Central memory CD8-positive, alpha-beta T cell (primary cell): ENCODE data around the gene AFF1.

Source experiments
- ATAC-seq: fragments of 150-1000 bp; cut with Tn5 transposase; replicated peaks from 2 replicates; pipeline ENCODE4 v1.10.0; 2022; ENCODE audit warnings: mild to moderate bottlenecking, moderate FRiP score, moderate number of reproducible peaks; ENCODE audit not compliant: poor library complexity, severe bottlenecking; ENCODE audit errors: extremely low read depth
- DNase-seq, 2 donors: peaks; one replicate each; pipeline ENCODE4 v3.0.0; 2021; ENCODE audit warnings: low spot score in 2 of 2
- H3K27ac Mint-ChIP-seq: one replicate; pipeline ENCODE4 v1.8.0; 2022; ENCODE audit warnings: low read depth, mild to moderate bottlenecking, moderate library complexity, mixed read lengths
- H3K27me3 Mint-ChIP-seq: one replicate; pipeline ENCODE4 v1.8.0; 2022; ENCODE audit warnings: mixed read lengths
- H3K36me3 Mint-ChIP-seq: one replicate; pipeline ENCODE4 v1.8.0; 2022; ENCODE audit warnings: mild to moderate bottlenecking, moderate library complexity, mixed read lengths; ENCODE audit not compliant: insufficient read depth
- H3K4me1 Mint-ChIP-seq: one replicate; pipeline ENCODE4 v1.8.0; 2022; ENCODE audit warnings: mixed read lengths
- H3K4me3 Mint-ChIP-seq: one replicate; pipeline ENCODE4 v1.8.0; 2022; ENCODE audit warnings: mild to moderate bottlenecking, moderate library complexity, mixed read lengths
- H3K9me3 Mint-ChIP-seq: one replicate; pipeline ENCODE4 v1.8.0; 2022; ENCODE audit warnings: mixed read lengths

AFF1 gene, protein sequence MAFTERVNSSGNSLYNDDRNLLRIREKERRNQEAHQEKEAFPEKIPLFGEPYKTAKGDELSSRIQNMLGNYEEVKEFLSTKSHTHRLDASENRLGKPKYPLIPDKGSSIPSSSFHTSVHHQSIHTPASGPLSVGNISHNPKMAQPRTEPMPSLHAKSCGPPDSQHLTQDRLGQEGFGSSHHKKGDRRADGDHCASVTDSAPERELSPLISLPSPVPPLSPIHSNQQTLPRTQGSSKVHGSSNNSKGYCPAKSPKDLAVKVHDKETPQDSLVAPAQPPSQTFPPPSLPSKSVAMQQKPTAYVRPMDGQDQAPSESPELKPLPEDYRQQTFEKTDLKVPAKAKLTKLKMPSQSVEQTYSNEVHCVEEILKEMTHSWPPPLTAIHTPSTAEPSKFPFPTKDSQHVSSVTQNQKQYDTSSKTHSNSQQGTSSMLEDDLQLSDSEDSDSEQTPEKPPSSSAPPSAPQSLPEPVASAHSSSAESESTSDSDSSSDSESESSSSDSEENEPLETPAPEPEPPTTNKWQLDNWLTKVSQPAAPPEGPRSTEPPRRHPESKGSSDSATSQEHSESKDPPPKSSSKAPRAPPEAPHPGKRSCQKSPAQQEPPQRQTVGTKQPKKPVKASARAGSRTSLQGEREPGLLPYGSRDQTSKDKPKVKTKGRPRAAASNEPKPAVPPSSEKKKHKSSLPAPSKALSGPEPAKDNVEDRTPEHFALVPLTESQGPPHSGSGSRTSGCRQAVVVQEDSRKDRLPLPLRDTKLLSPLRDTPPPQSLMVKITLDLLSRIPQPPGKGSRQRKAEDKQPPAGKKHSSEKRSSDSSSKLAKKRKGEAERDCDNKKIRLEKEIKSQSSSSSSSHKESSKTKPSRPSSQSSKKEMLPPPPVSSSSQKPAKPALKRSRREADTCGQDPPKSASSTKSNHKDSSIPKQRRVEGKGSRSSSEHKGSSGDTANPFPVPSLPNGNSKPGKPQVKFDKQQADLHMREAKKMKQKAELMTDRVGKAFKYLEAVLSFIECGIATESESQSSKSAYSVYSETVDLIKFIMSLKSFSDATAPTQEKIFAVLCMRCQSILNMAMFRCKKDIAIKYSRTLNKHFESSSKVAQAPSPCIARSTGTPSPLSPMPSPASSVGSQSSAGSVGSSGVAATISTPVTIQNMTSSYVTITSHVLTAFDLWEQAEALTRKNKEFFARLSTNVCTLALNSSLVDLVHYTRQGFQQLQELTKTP

DNA sequence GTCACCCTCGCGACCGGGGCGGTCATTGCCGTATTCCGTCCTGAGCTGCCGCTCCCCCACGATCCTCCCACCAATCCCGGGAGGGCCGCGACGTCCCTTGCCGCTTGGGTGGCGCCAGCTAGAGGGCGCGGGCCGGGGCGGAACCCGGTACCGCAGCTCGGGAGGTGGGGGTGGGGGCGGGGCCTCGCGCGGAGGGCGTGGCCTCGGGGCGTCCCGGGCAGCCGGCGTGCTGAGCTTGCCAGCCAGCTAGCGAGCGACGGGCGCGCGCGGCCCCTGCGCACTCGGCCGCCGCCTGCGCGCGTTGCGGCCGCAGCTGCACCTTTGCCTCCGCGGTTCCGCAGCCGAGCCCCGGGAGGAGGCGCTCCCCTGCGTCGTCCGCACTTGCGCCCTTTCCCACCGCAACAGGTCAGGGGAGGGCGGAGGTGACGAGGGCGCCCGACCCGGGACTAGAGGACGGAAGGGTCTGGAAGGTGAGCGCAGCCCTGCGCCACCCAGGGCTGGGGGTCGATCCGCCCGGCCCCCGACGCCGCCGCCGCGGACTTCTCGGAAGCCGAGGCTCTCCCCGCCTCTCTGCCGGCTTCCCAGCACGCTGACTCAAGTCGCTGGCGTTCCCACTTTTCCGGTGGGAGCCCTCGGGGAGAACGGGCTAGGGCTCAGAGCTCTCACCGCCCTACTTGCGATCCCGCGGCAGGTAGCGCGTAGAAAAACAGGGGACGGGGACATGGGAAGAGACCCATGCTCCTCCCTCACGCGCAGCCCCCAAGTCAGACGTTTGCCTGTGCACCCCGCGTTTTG, at the start of gene AFF1:
Gene AFF1, plus strand, starts transcription at position 241 of the 795 bp plus-strand sequence. CDS start 13,523 bp downstream, outside the sequence.
- H3K36me3 Mint-ChIP-seq, result peaks cover 7% of the 10 kb centered on the region
- no peaks in the 10 kb centered on the region for H3K9me3 Mint-ChIP-seq

DNA sequence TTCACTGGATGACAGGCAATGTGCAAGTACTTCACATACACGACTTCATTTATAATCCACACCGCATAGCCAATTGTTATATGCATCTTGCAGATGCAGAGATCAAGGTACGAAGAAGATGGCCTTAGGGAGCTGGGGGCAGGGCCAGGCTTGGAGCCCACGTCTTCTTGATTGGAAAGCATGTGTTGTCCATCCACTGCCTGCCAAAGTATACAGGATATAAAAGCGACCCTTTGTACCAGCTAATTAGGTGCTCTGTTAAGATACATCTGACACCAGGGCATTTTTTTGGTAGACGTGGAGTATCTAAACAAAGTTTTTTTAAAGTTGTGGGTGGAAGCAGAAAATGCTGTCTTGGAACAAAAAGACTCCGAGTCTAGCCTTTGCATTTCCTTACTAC, 44.0 kb upstream of the AFF1 start:
- DNase-seq (no peak), ATAC-seq (no peak)
- Mint-ChIP-seq H3K4me1 (no peaks in the 10 kb centered on the region), H3K27ac (no peak overlapping the region), H3K27me3 (peaks cover 41% of the 10 kb centered on the region), H3K9me3 (no peaks in the 10 kb centered on the region), H3K4me3 (peak overlapping the region; percentile 66), H3K36me3 (peaks cover 2% of the 10 kb centered on the region)

More for the DNA sequence above, at the start of gene AFF1:
- peaks cover 48% of the 10 kb centered on the region for H3K4me1 Mint-ChIP-seq
- peak; percentile 72 for ATAC-seq
- peak; percentile 76 to 78 for DNase-seq
- H3K4me3 Mint-ChIP-seq, result peak within 1 kb of the TSS; percentile 84
- no peaks in the 10 kb centered on the region for H3K27me3 Mint-ChIP-seq
- peak within 1 kb of the TSS; percentile 89 for H3K27ac Mint-ChIP-seq

DNA sequence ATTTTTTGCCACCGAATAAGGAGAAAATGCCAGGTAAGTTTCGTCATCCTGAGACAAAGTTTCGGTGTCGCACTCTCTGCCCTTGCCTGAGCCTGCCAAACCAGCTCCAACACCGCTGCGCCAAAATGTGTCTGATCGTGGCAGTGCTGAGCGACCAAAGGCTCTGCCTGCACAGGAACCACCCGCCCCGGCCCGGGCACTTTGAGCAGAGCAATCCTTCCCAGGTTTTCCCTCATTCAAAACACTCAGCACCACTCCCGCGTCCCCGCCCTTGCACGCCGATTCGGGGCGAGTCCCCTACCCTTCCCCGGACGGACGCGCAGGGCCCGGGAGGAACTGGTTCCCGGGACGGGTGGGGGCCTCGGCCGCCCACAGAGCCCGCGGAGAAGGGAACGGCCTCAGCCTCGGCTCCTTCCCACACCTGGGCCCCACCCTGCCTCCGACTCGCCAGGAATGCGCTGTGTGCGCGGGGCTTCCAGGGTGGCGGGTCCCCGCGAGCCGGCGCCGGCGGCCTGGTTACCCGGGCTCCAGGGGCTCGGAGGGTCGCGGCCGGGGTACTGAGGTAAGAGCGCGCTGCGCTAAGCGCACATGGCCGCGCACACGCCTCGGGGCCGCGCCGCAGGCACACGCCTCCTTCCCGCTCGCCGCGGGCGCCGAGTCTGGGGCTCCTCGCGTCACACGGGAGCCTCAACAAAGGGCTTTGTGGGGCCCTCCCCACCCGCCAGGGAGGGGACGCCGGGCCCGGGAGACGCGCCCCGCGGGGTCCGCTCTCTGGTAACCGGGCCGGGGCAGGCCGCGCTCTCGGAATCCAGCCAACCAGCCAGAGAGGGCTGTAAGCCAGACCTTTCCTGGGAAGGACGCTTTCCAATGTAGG, 42.8 kb upstream of the AFF1 start, which contains the start of gene C4orf36:
Gene C4orf36, minus strand, starts transcription at position 661 of the 874 bp plus-strand sequence. CDS start 902 bp downstream, outside the sequence.
- Mint-ChIP-seq H3K36me3 (peaks cover 2% of the 10 kb centered on the region), H3K27me3 (peaks cover 41% of the 10 kb centered on the region), H3K4me1 (no peaks in the 10 kb centered on the region), H3K4me3 (peak within 1 kb of the TSS; percentile 66), H3K9me3 (no peaks in the 10 kb centered on the region), H3K27ac (no peak within 1 kb of the TSS)
- no peak for DNase-seq
- peak; percentile 35 for ATAC-seq

DNA sequence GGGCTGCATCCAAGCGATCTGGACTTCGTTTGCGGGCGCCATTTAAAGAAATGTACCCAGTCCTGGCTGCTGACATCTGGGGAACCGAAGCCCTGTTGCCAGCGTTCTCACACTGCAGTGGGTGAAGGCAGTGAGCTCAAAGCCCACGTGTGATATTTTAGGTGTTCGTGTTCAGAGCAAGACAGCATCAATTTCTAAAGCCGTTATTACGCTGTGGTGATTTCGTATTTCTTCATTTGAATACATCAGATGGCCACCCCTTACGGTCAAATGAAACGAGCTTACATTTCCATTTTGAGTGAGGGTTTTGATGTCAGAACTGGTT, 42.2 kb upstream of the AFF1 start:
- Mint-ChIP-seq H3K27me3 (peaks cover 41% of the 10 kb centered on the region), H3K9me3 (no peaks in the 10 kb centered on the region), H3K4me3 (peak overlapping the region; percentile 66), H3K36me3 (peaks cover 2% of the 10 kb centered on the region), H3K27ac (no peak overlapping the region), H3K4me1 (no peaks in the 10 kb centered on the region)
- ATAC-seq (no peak), DNase-seq (no peak)

DNA sequence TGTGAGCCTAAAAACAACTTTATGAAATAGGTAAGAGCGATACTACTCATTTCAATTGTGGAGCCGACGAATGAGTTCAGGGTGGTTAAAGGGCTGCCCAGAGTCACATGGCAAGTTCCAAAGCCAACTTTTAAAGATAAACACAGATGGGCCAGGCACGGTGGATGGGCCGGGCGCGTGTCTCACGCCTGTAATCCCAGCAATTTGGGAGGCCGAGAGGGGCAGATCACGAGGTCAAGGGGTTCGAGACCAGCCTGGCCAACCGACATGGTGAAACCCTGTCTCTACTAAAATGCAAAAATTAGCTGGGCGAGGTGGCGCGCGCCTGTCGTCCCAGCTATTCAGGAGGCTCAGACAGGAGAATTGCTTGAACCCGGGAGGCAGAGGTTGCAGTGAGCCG, 41.7 kb upstream of the AFF1 start:
- Mint-ChIP-seq H3K27me3 (peaks cover 41% of the 10 kb centered on the region), H3K4me3 (peak overlapping the region; percentile 66), H3K4me1 (no peaks in the 10 kb centered on the region), H3K27ac (no peak overlapping the region), H3K9me3 (no peaks in the 10 kb centered on the region), H3K36me3 (peaks cover 2% of the 10 kb centered on the region)
- DNase-seq, result no peak
- ATAC-seq, result no peak

DNA sequence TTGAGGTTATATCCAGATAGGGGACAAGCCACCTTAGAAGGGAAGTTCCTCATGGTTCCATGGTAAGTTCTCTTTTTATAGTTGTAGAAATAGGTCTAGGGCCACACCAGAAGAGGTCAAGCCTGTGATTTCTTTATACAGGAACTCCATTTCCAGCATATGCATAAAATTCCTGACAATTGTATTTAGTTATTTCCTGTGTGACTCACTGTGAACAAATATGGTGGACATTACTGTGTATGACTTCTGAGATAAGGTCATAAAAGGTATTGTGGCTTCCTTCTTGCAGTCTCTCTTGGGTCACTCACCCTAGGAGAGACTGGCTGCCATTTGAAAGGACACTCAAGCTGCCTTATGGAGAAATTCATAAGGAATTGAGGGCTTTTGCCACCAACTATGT, 40.4 kb upstream of the AFF1 start:
- H3K4me1 Mint-ChIP-seq, result no peaks in the 10 kb centered on the region
- H3K36me3 Mint-ChIP-seq, result peaks cover 2% of the 10 kb centered on the region
- H3K9me3 Mint-ChIP-seq, result no peaks in the 10 kb centered on the region
- H3K27ac Mint-ChIP-seq, result no peak overlapping the region
- no peak for ATAC-seq
- DNase-seq, result no peak
- H3K27me3 Mint-ChIP-seq, result peaks cover 33% of the 10 kb centered on the region
- H3K4me3 Mint-ChIP-seq, result no peak overlapping the region

DNA sequence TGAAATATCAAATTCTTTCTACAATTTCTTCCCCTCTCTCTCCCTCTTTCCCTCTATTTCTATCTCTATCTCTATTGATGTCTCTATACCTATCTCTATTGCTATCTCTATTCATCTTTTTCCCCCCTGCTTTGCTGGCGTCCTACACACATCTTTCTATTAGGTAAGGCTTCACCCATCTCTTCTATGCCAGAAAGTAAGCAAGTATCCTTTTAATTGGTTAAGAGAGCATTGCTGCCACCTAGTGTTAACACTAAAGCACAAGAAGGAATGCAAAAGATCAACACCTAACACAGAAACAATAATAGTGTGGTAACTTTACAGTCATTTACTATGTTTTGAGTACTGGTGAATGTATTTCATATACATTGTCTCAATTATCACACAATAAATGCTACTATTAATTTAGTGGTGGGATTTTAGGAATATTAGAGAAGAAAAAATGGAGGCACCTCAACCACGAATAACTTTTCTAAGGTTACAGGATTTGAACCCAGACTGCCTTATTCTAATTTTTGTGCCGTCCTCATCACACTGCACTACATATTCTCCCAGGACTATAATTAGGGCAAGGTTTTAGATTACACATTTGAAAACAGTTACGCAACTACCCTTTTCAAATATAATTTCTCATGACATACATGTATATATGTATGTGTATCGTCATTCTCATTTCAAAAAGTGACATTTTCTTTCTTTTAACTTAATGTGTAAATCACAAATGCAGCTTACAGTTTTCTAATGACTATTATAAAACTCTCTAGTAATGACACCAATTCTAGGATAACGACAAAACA, 38.9 kb upstream of the AFF1 start:
- Mint-ChIP-seq H3K9me3 (no peaks in the 10 kb centered on the region), H3K27ac (no peak overlapping the region), H3K36me3 (peaks cover 2% of the 10 kb centered on the region), H3K4me1 (no peaks in the 10 kb centered on the region), H3K4me3 (no peak overlapping the region), H3K27me3 (peaks cover 19% of the 10 kb centered on the region)
- DNase-seq (no peak), ATAC-seq (no peak)

DNA sequence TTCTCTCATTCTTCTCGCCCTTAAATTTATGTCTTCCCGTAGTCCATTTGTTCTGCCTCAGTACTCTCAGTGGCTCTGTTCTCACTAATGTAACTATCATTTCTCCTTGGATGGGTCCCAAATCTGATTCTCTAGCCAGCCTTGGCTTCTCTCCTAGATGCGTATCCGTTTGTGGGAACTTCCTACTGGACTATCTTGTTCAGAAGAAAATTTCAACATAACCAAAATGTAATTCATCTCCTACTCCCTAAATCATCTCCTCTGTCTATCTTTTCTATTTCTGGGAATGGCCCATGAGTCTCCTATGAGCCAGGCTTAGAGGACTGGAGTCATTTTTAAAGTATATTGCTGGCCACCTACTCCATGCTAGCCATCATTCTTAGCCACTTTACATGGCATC, 38.2 kb upstream of the AFF1 start:
- H3K4me1 Mint-ChIP-seq, result no peaks in the 10 kb centered on the region
- H3K27me3 Mint-ChIP-seq, result peaks cover 19% of the 10 kb centered on the region
- H3K9me3 Mint-ChIP-seq, result no peaks in the 10 kb centered on the region
- H3K36me3 Mint-ChIP-seq, result peaks cover 2% of the 10 kb centered on the region
- ATAC-seq (no peak), DNase-seq (no peak)
- no peak overlapping the region for H3K4me3 Mint-ChIP-seq
- no peak overlapping the region for H3K27ac Mint-ChIP-seq

DNA sequence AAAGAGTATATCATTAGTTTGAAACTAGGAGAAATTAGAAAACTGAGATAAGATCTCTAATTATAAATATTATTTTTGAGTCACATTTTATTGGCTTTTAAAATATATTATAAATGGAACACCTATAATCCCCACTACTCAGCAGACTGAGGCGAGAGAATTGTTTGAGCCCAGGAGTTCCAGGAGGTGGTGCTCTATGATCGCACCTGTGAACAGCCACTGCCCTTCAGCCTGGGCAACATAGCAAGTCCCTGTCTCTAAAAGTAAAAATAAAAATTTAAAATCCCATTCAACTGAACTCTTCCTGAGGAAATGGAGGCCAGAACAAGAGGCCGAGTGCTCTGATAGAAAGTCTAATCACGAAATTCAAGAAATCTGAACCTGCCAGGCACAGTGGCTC, 36.2 kb upstream of the AFF1 start:
- Mint-ChIP-seq H3K27me3 (peaks cover 22% of the 10 kb centered on the region), H3K36me3 (no peaks in the 10 kb centered on the region), H3K27ac (no peak overlapping the region), H3K9me3 (no peaks in the 10 kb centered on the region), H3K4me1 (no peaks in the 10 kb centered on the region), H3K4me3 (no peak overlapping the region)
- ATAC-seq (no peak), DNase-seq (no peak)

DNA sequence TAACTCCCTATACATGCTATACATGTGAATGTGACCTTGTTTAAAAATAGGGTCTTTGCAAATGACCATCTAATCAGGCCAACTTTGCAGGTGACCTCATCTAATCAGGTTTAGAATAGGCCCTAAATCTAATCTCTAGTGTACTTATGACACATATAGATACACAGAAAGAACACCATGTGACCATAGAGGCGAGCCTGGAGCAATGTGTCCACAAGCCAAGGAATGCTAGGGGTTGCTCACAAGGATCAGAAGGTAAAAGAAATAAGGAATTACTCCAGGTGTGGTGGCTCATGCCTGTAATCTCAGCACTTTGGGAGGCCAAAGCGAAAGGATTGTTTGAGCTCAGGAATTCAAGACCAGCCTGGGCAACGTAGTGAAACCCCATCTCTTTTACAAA, 32.9 kb upstream of the AFF1 start:
- DNase-seq, result no peak
- Mint-ChIP-seq H3K36me3 (no peaks in the 10 kb centered on the region), H3K4me3 (no peak overlapping the region), H3K27ac (no peak overlapping the region), H3K27me3 (peaks cover 22% of the 10 kb centered on the region), H3K9me3 (no peaks in the 10 kb centered on the region), H3K4me1 (no peaks in the 10 kb centered on the region)
- no peak for ATAC-seq

DNA sequence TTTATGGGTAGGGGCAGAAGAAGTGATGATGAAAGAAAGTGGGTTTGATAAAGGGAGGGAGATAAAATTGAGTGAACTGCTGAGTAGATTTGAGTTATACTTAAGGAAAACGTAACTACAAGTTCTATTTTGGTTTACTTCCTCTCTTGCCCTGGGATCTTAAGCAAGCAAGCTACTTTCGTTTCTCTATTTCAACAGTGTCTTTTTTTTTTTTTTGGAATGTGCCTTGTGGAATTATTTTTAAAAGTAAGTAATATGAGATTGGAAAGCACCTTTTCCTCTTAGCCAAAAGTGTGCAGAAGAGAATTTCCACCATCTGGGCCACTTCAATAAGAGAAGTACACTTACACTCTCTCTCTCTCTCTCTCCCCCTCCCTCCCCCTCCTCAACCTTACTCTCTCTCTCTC, 26.6 kb upstream of the AFF1 start:
- H3K9me3 Mint-ChIP-seq, result no peaks in the 10 kb centered on the region
- DNase-seq, result no peak
- H3K4me3 Mint-ChIP-seq, result no peak overlapping the region
- no peak for ATAC-seq
- no peak overlapping the region for H3K27ac Mint-ChIP-seq
- no peaks in the 10 kb centered on the region for H3K4me1 Mint-ChIP-seq
- no peaks in the 10 kb centered on the region for H3K36me3 Mint-ChIP-seq
- H3K27me3 Mint-ChIP-seq, result no peaks in the 10 kb centered on the region
